GM23338 (cell line): Measurements from ENCODE around the gene FMO2. TPM values are rescaled to one million over a fixed set of nuclear protein-coding genes. Genes with fewer than 3 reads are reported as not detected.

Experiments
- ATAC-seq: fragments of 200-7000 bp; cut with Tn5 transposase; 3 replicates; pipeline ENCODE4 v1.9.1; 2020
- DNase-seq: peaks from one replicate; pipeline ENCODE4 v3.0.0-alpha.2; 2015; ENCODE audit warnings: low spot score
- H2AFZ ChIP-seq: fragments of 200-600 bp; sonication (generic); 2 replicates; pipeline ENCODE4 v1.8.0; 2016; ENCODE audit warnings: antibody characterized with exemption, mild to moderate bottlenecking, moderate library complexity
- H3F3A ChIP-seq: fragments of 200-600 bp; sonication (generic); replicated peaks from 2 replicates; pipeline ENCODE4 v1.8.0; 2017; ENCODE audit warnings: antibody characterized with exemption, mixed run types, low read depth
- H3K27ac ChIP-seq: fragments of 200-600 bp; sonication (generic); 2 replicates; pipeline ENCODE4 v1.6.1; 2016; ENCODE audit warnings: low read depth
- H3K27me3 ChIP-seq: fragments of 200-600 bp; sonication (generic); 2 replicates; pipeline ENCODE4 v1.8.0; 2016; ENCODE audit warnings: mild to moderate bottlenecking, mixed run types, moderate library complexity; ENCODE audit not compliant: insufficient read depth
- H3K36me3 ChIP-seq: fragments of 200-600 bp; sonication (generic); 2 replicates; pipeline ENCODE4 v1.8.0; 2016; ENCODE audit warnings: mild to moderate bottlenecking; ENCODE audit not compliant: insufficient read depth
- H3K4me1 ChIP-seq: fragments of 200-600 bp; sonication (generic); 2 replicates; pipeline ENCODE4 v1.8.0; 2016; ENCODE audit warnings: mild to moderate bottlenecking, moderate library complexity; ENCODE audit not compliant: insufficient read depth
- H3K4me2 ChIP-seq: fragments of 200-600 bp; sonication (generic); 2 replicates; pipeline ENCODE4 v1.7.1; 2017; ENCODE audit warnings: mixed run types
- H3K4me3 ChIP-seq: fragments of 200-600 bp; sonication (generic); 2 replicates; pipeline ENCODE4 v1.6.1; 2016; ENCODE audit warnings: mixed run types
- H3K79me2 ChIP-seq: fragments of 200-600 bp; sonication (generic); replicated peaks from 2 replicates; pipeline ENCODE4 v1.8.0; 2017; ENCODE audit warnings: mild to moderate bottlenecking; ENCODE audit not compliant: insufficient read depth
- H3K9me2 ChIP-seq: fragments of 200-600 bp; sonication (generic); 2 replicates; pipeline ENCODE4 v1.8.0; 2017; ENCODE audit not compliant: insufficient read depth
- H4K20me1 ChIP-seq: fragments of 200-600 bp; sonication (generic); replicated peaks from 2 replicates; pipeline ENCODE4 v1.8.0; 2017; ENCODE audit warnings: mild to moderate bottlenecking; ENCODE audit not compliant: insufficient read depth
- H3K27ac Mint-ChIP-seq: 2 replicates; pipeline ENCODE4 v1.8.0; 2020; ENCODE audit warnings: inconsistent platforms, mild to moderate bottlenecking, moderate library complexity, mixed read lengths
- H3K27me3 Mint-ChIP-seq: 3 replicates; pipeline ENCODE4 v1.8.0; 2022; ENCODE audit warnings: low read depth, mild to moderate bottlenecking, moderate library complexity, mixed read lengths, inconsistent platforms; ENCODE audit not compliant: insufficient read depth, poor library complexity
- H3K36me3 Mint-ChIP-seq: 3 replicates; pipeline ENCODE4 v1.8.0; 2021; ENCODE audit warnings: low read depth, mild to moderate bottlenecking, inconsistent platforms, moderate library complexity, mixed read lengths
- H3K4me1 Mint-ChIP-seq: 3 replicates; pipeline ENCODE4 v1.8.0; 2020; ENCODE audit warnings: mild to moderate bottlenecking, inconsistent platforms, mixed read lengths
- H3K4me3 Mint-ChIP-seq: 3 replicates; pipeline ENCODE4 v1.8.0; 2021; ENCODE audit warnings: moderate library complexity, mild to moderate bottlenecking, inconsistent platforms, mixed read lengths
- H3K9me3 Mint-ChIP-seq: 3 replicates; pipeline ENCODE4 v1.8.0; 2020; ENCODE audit warnings: moderate library complexity, mild to moderate bottlenecking, inconsistent platforms, mixed read lengths
- CREB1 ChIP-seq: fragments of 250-450 bp; sonication (Bioruptor Pico); IDR thresholded peaks from 2 replicates; pipeline ENCODE4 v1.5.0; 2020; ENCODE audit warnings: low read depth, mild to moderate bottlenecking, moderate library complexity
- CTCF ChIP-seq, 2 experiments: fragments of 200-600 bp in 1 of 2; sonication (generic) in 1 of 2; conservative IDR thresholded peaks; 2 replicates each; pipeline versions ENCODE4 v1.5.1 to v1.6.1; 2016 to 2017; ENCODE audit warnings: antibody characterized with exemption in 2 of 2, low read depth in 2 of 2, mild to moderate bottlenecking in 2 of 2, moderate library complexity in 1 of 2
- EZH2 ChIP-seq: fragments of 200-600 bp; sonication (generic); IDR thresholded peaks from one replicate; pipeline ENCODE4 v1.8.0; 2017; ENCODE audit warnings: antibody characterized with exemption, mild to moderate bottlenecking, low read depth; ENCODE audit not compliant: unreplicated experiment
- EZH2phosphoT487 ChIP-seq: fragments of 200-600 bp; sonication (generic); IDR thresholded peaks from one replicate; pipeline ENCODE4 v1.8.1; 2018; ENCODE audit warnings: antibody characterized with exemption; ENCODE audit not compliant: unreplicated experiment
- JUNB ChIP-seq: IDR thresholded peaks from one replicate; pipeline ENCODE4 v1.6.1; 2016; ENCODE audit warnings: antibody characterized with exemption; ENCODE audit not compliant: unreplicated experiment
- POLR2AphosphoS5 ChIP-seq: IDR thresholded peaks from 2 replicates; pipeline ENCODE4 v1.6.1; 2016; ENCODE audit warnings: antibody characterized with exemption, low read depth
- STAT1 ChIP-seq: IDR thresholded peaks from one replicate; pipeline ENCODE4 v1.6.1; 2016; ENCODE audit warnings: antibody characterized with exemption; ENCODE audit not compliant: unreplicated experiment
- ZNF114 ChIP-seq: fragments of 250-450 bp; sonication (Bioruptor Pico); IDR thresholded peaks from 2 replicates; pipeline ENCODE4 v1.5.0; 2020; ENCODE audit warnings: mild to moderate bottlenecking, moderate library complexity
- ZNF331 ChIP-seq: fragments of 250-450 bp; sonication (Bioruptor Pico); IDR thresholded peaks from 2 replicates; pipeline ENCODE4 v1.5.0; 2020; ENCODE audit warnings: low read depth, mild to moderate bottlenecking, moderate library complexity
- ZNF462 ChIP-seq: fragments of 250-450 bp; sonication (Bioruptor Pico); IDR thresholded peaks from 2 replicates; pipeline ENCODE4 v1.5.0; 2020; ENCODE audit warnings: mild to moderate bottlenecking, moderate library complexity
- polyA plus RNA-seq: library from polyadenylated mRNA; unstranded; fragments of >200 nt; fragmentation: Nextera tagmentation; extraction: Ambion mirVana; gene quantifications from 2 replicates; pipeline ENCODE4 v1.2.1, GENCODE V29; 2016
- total RNA-seq: library from RNA; depleted of rRNA; stranded (reverse); fragments of >200 nt; shearing (Covaris generic); gene quantifications from 2 replicates; pipeline ENCODE4 v1.2.3, GENCODE V29; 2014
- TF ChIP-seq, protein P1 (sequence below): IDR thresholded peaks from 2 replicates; pipeline ENCODE4 v1.6.1; 2016; ENCODE audit warnings: antibody characterized with exemption

The FMO2 gene
- total and polyA plus RNA-seq, 2 experiments from 2014 or later, result 0.31 TPM; not detected in 1

- no peaks in the 10 kb centered on the region for H3K4me1 Mint-ChIP-seq
- Histone ChIP-seq H3K27ac (no peak overlapping the region), H3K4me3 (no peak overlapping the region), H3K27me3 (no peaks in the 10 kb centered on the region), H4K20me1 (no peaks in the 10 kb centered on the region), H3K4me1 (no peaks in the 10 kb centered on the region; the same call in 1 of the 2 replicates), H3K36me3 (no peaks in the 10 kb centered on the region), H2AFZ (no peak overlapping the region), H3K9me2 (peaks cover 6% of the 10 kb centered on the region; the same call in 1 of the 2 replicates), H3F3A (no peaks in the 10 kb centered on the region), H3K4me2 (no peak overlapping the region), H3K79me2 (no peaks in the 10 kb centered on the region)
- DNase-seq (no peak), ATAC-seq (no peak)
- no peaks in the 10 kb centered on the region for H3K36me3 Mint-ChIP-seq
- no peak overlapping the region for H3K4me3 Mint-ChIP-seq
- H3K27me3 Mint-ChIP-seq, result peaks cover 1% of the 10 kb centered on the region
- TF ChIP-seq, protein P1, sequence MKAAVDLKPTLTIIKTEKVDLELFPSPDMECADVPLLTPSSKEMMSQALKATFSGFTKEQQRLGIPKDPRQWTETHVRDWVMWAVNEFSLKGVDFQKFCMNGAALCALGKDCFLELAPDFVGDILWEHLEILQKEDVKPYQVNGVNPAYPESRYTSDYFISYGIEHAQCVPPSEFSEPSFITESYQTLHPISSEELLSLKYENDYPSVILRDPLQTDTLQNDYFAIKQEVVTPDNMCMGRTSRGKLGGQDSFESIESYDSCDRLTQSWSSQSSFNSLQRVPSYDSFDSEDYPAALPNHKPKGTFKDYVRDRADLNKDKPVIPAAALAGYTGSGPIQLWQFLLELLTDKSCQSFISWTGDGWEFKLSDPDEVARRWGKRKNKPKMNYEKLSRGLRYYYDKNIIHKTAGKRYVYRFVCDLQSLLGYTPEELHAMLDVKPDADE, result no peak
- no peak for TF ChIP-seq CTCF (conservative IDR thresholded peaks at IDR 0.05; ENCODE audit: low read depth in 2 of 2)
- TF ChIP-seq STAT1, result no peak
- no peak for TF ChIP-seq ZNF114
- H3K9me3 Mint-ChIP-seq, result no peaks in the 10 kb centered on the region
- H3K27ac Mint-ChIP-seq, result no peak overlapping the region
Observed at GRCh38 chr1:171177261-171177660, 7.8 kb upstream of the FMO2 start.

DNA sequence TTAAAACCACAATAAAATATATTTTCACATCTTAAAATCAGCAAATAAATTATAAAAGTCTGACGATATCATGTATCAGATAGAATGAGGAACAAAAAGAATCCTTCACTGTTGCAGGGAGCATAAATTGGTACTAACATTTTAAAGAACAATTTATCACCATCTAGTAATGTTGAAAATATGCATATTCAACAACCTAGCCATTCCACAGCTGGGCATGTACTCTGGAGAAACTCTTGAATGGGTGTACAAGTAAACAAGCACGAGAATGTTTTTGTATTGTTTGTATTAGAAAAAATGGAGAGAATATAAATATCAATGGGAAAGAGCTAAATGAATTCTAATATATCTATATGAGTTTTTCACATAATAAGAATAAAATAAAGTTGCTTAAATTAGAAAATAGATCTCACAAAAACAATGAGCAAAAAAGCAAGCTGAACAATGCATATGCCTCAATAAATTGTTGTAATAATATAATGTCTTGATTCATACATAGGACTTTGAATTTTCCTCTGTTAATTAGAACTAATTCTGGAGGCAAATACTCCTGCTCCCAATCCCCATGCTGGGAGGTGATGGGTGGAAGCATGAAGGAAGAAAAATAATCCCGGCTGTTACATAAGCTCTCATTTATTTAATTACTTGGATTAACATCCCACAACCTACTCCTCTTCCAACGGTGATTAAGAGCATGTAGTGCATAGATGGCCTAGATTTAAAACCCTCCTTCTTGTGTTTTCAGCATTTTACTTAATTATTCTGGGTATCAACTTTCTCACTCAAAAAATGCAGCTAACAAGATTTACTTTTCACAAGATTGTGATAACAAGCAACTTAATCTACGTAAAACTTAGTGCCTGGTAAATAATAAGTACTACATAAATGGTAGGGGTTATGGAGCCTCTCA, 5.5 kb upstream of the FMO2 start:
- no peak overlapping the region for H3K27ac ChIP-seq
- no peak overlapping the region for H3K4me2 ChIP-seq
- H3K27me3 ChIP-seq, result no peaks in the 10 kb centered on the region
- Mint-ChIP-seq H3K27me3 (peaks cover 1% of the 10 kb centered on the region), H3K4me3 (no peak overlapping the region), H3K36me3 (no peaks in the 10 kb centered on the region), H3K9me3 (no peaks in the 10 kb centered on the region), H3K27ac (no peak overlapping the region), H3K4me1 (no peaks in the 10 kb centered on the region)
- H3K36me3 ChIP-seq, result no peaks in the 10 kb centered on the region
- no peaks in the 10 kb centered on the region; the same call in 1 of the 2 replicates for H3K4me1 ChIP-seq
- H4K20me1 ChIP-seq, result no peaks in the 10 kb centered on the region
- H3K9me2 ChIP-seq, result peaks cover 6% of the 10 kb centered on the region; the same call in 1 of the 2 replicates
- H3F3A ChIP-seq, result no peaks in the 10 kb centered on the region
- DNase-seq (no peak), ATAC-seq (no peak)
- no peak overlapping the region for H3K4me3 ChIP-seq
- H2AFZ ChIP-seq, result no peak overlapping the region
- H3K79me2 ChIP-seq, result no peaks in the 10 kb centered on the region
- TF ChIP-seq ZNF114, result no peak
- no peak for TF ChIP-seq ZNF462 (CRISPR knock-in tag)
- no peak for TF ChIP-seq JUNB
- no peak for TF ChIP-seq ZNF331 (CRISPR knock-in tag)
- no peak for TF ChIP-seq STAT1
- no peak for TF ChIP-seq CREB1
- TF ChIP-seq EZH2, result no peak
- TF ChIP-seq EZH2phosphoT487, result no peak
- TF ChIP-seq POLR2AphosphoS5, result no peak
